H1 (cell line): Measurements from ENCODE around the gene AIFM1. TPM values are rescaled to one million over a fixed set of nuclear protein-coding genes. Genes with fewer than 3 reads are reported as not detected.

Experiments used
- CTCF ChIA-PET: fragments of 300-600 bp; sonication (Branson Sonifier 250); formaldehyde crosslinking; loops from one replicate; lab custom pipeline; 2021; ENCODE audit not compliant: partially characterized antibody; lab: Charles Lee
- POLR2A ChIA-PET: fragments of 300-600 bp; sonication (Branson Sonifier 250); formaldehyde crosslinking; loops from one replicate; lab custom pipeline; 2021; ENCODE audit warnings: inconsistent platforms; ENCODE audit not compliant: partially characterized antibody; lab: Charles Lee
- DNase-seq, 2 experiments: peaks; one replicate each; pipeline versions ENCODE4 v3.0.0 to v3.0.0-alpha.2; 2010 to 2022; ENCODE audit warnings: low spot score in 2 of 2, low read depth in 1 of 2, mixed read lengths in 1 of 2
- FAIRE-seq: peaks from 2 replicates; lab custom pipeline; 2011; peaks lifted over from hg19 to GRCh38; lab: Jason Lieb, UNC
- H2AFZ ChIP-seq: 2 replicates; pipeline ENCODE4 v1.8.1; 2012; ENCODE audit warnings: low read length, inconsistent platforms
- H2AK5ac ChIP-seq: 2 replicates; pipeline ENCODE4 v1.6.1; 2013; ENCODE audit warnings: low read depth, low read length
- H2BK120ac ChIP-seq: replicated peaks from 2 replicates; pipeline ENCODE3; 2013; ENCODE audit warnings: low read depth, low read length, inconsistent platforms
- H2BK12ac ChIP-seq: 2 replicates; pipeline ENCODE4 v1.6.1; 2013; ENCODE audit warnings: low read depth, low read length
- H2BK15ac ChIP-seq: 2 replicates; pipeline ENCODE4 v1.6.1; 2013; ENCODE audit warnings: low read length
- H2BK20ac ChIP-seq: 2 replicates; pipeline ENCODE4 v1.6.1; 2013; ENCODE audit warnings: low read length
- H2BK5ac ChIP-seq: 2 replicates; pipeline ENCODE4 v1.6.1; 2013; ENCODE audit warnings: low read depth, low read length
- H3K14ac ChIP-seq: 2 replicates; pipeline ENCODE4 v1.6.1; 2013; ENCODE audit warnings: inconsistent platforms; ENCODE audit not compliant: insufficient read length
- H3K18ac ChIP-seq: 2 replicates; pipeline ENCODE4 v1.6.1; 2013; ENCODE audit warnings: low read length; ENCODE audit errors: extremely low read depth
- H3K23ac ChIP-seq: 2 replicates; pipeline ENCODE4 v1.6.1; 2013; ENCODE audit warnings: inconsistent platforms; ENCODE audit not compliant: insufficient read length
- H3K23me2 ChIP-seq: 2 replicates; pipeline ENCODE4 v1.6.1; 2013; ENCODE audit warnings: low read depth, low read length
- H3K27ac ChIP-seq: 2 replicates; pipeline ENCODE4 v1.6.1; 2011; ENCODE audit warnings: low read depth, low read length, inconsistent platforms
- H3K27me3 ChIP-seq, 4 experiments: replicated peaks in 1 of 4; 1 replicate in 1 of 4; 2 replicates in 3 of 4; pipeline versions ENCODE4 v1.6.1 to v1.8.1; 2011 to 2013; ENCODE audit warnings: low read length in 3 of 4, mild to moderate bottlenecking in 3 of 4, inconsistent platforms in 2 of 4, mixed read lengths in 2 of 4, moderate library complexity in 1 of 4; ENCODE audit not compliant: control insufficient read depth in 3 of 4, insufficient read depth in 3 of 4; ENCODE audit errors: extremely low read depth in 1 of 4
- H3K36me3 ChIP-seq, 4 experiments: 2 replicates each; pipeline versions ENCODE4 v1.6.1 to v1.8.1; 2011 to 2013; ENCODE audit warnings: mild to moderate bottlenecking in 4 of 4, low read length in 3 of 4, moderate library complexity in 2 of 4, control low read depth in 1 of 4, inconsistent platforms in 1 of 4; ENCODE audit not compliant: insufficient read depth in 4 of 4, control insufficient read depth in 2 of 4
- H3K4ac ChIP-seq: replicated peaks from 2 replicates; pipeline ENCODE3; 2013; ENCODE audit warnings: low read length, low read depth, mixed read lengths, inconsistent platforms; ENCODE audit not compliant: insufficient read length
- H3K4me1 ChIP-seq, 4 experiments: replicated peaks in 1 of 4; 1 replicate in 1 of 4; 2 replicates in 3 of 4; pipeline versions ENCODE4 v1.6.1 to v1.8.1; 2011 to 2013; ENCODE audit warnings: low read length in 3 of 4, inconsistent platforms in 2 of 4, mixed read lengths in 1 of 4; ENCODE audit not compliant: insufficient read depth in 4 of 4, control insufficient read depth in 3 of 4
- H3K4me2 ChIP-seq, 2 experiments: 2 replicates each; pipeline versions ENCODE4 v1.6.1 to v1.8.1; 2011 to 2013; ENCODE audit warnings: low read depth in 2 of 2, low read length in 2 of 2, control low read depth in 1 of 2, inconsistent platforms in 1 of 2, mild to moderate bottlenecking in 1 of 2; ENCODE audit not compliant: insufficient read depth in 1 of 2
- H3K4me3 ChIP-seq, 4 experiments: fragments of 200-600, 300-600 bp in 1 of 4; sonication (generic), shearing (Covaris generic), sonication (Bioruptor Twin) in 1 of 4; 2 replicates each; pipeline versions ENCODE4 v1.5.1 to v1.8.1; 2011 to 2016; ENCODE audit warnings: low read length in 4 of 4, low read depth in 3 of 4, control low read depth in 2 of 4, inconsistent platforms in 2 of 4, mild to moderate bottlenecking in 2 of 4, mixed read lengths in 1 of 4, moderate library complexity in 1 of 4; ENCODE audit not compliant: insufficient read depth in 2 of 4; ENCODE audit errors: extremely low read depth in 1 of 4
- H3K56ac ChIP-seq: replicated peaks from 2 replicates; pipeline ENCODE3; 2013; ENCODE audit warnings: low read depth, mild to moderate bottlenecking, mixed read lengths, low read length, inconsistent platforms; ENCODE audit not compliant: insufficient read length
- H3K79me1 ChIP-seq: 2 replicates; pipeline ENCODE4 v1.6.1; 2013; ENCODE audit warnings: low read depth, low read length, control low read depth
- H3K79me2 ChIP-seq, 2 experiments: 2 replicates each; pipeline versions ENCODE4 v1.6.1 to v1.8.1; 2012 to 2013; ENCODE audit warnings: low read length in 2 of 2, mild to moderate bottlenecking in 2 of 2, inconsistent platforms in 1 of 2; ENCODE audit not compliant: insufficient read depth in 2 of 2, control insufficient read depth in 1 of 2
- H3K9ac ChIP-seq, 4 experiments: replicated peaks in 1 of 4; 1 replicate in 1 of 4; 2 replicates in 3 of 4; pipeline versions ENCODE4 v1.6.1 to v1.8.1; 2011 to 2013; ENCODE audit warnings: low read depth in 3 of 4, low read length in 3 of 4, control low read depth in 2 of 4, mild to moderate bottlenecking in 2 of 4, moderate library complexity in 2 of 4, inconsistent platforms in 1 of 4; ENCODE audit errors: extremely low read depth in 1 of 4
- H3K9me3 ChIP-seq, 2 experiments: 2 replicates each; pipeline versions ENCODE4 v1.6.1 to v1.8.1; 2012 to 2013; ENCODE audit warnings: mild to moderate bottlenecking in 2 of 2, moderate library complexity in 2 of 2, control low read depth in 1 of 2, inconsistent platforms in 1 of 2, low read depth in 1 of 2, low read length in 1 of 2, mixed read lengths in 1 of 2; ENCODE audit not compliant: insufficient read depth in 2 of 2
- H4K20me1 ChIP-seq, 2 experiments: replicated peaks in 1 of 2; 2 replicates each; pipeline versions ENCODE3 to v1.8.1; 2011 to 2013; ENCODE audit warnings: inconsistent platforms in 2 of 2, low read length in 2 of 2, mild to moderate bottlenecking in 1 of 2; ENCODE audit not compliant: insufficient read depth in 2 of 2, control insufficient read depth in 1 of 2
- H4K5ac ChIP-seq: 2 replicates; pipeline ENCODE4 v1.6.1; 2013; ENCODE audit warnings: low read length, low read depth, mixed read lengths, inconsistent platforms; ENCODE audit not compliant: insufficient read length
- H4K8ac ChIP-seq: 2 replicates; pipeline ENCODE4 v1.8.0; 2013; ENCODE audit warnings: mild to moderate bottlenecking, moderate library complexity, low read length, inconsistent platforms; ENCODE audit not compliant: insufficient read depth; ENCODE audit errors: extremely low read depth
- H4K91ac ChIP-seq: replicated peaks from 2 replicates; pipeline ENCODE3; 2013; ENCODE audit warnings: low read length, mixed read lengths, inconsistent platforms; ENCODE audit not compliant: insufficient read length
- CBX5 ChIP-seq: fragments of 300-800, 300-1000 bp; sonication (generic); IDR thresholded peaks from 2 replicates; pipeline ENCODE4 v1.7.1; 2016; ENCODE audit warnings: antibody characterized with exemption, low read length, low read depth
- EGR1 ChIP-seq: IDR thresholded peaks from 2 replicates; pipeline ENCODE4 v1.6.1; 2011; ENCODE audit warnings: low read depth, low read length, borderline replicate concordance
- RBBP5 ChIP-seq: IDR thresholded peaks from 2 replicates; pipeline ENCODE4 v1.7.1; 2012; ENCODE audit warnings: low read depth, mild to moderate bottlenecking, inconsistent platforms, low read length, moderate library complexity, borderline replicate concordance
- SRF ChIP-seq: IDR thresholded peaks from 2 replicates; pipeline ENCODE4 v1.6.1; 2011; ENCODE audit warnings: mild to moderate bottlenecking, low read depth, low read length, moderate library complexity
- WGBS, 2 experiments: shearing (Covaris generic) in 1 of 2; methylation state at CpG; one replicate each; pipeline versions ENCODE4 v1.1.6 to v1.1.7; 2013 to 2015; ENCODE audit warnings: low lambda C conversion rate in 2 of 2, mixed read lengths in 2 of 2, inconsistent platforms in 1 of 2, low coverage in 1 of 2, missing lambda C conversion rate in 1 of 2; ENCODE audit not compliant: insufficient replicate concordance in 2 of 2, insufficient coverage in 1 of 2, insufficient read length in 1 of 2; ENCODE audit errors: extremely low coverage in 1 of 2, missing lambda C conversion rate in 1 of 2; 5-methylcytosine and 5-hydroxymethylcytosine counted together
- polyA plus RNA-seq, 7 experiments: library from polyadenylated mRNA; depleted of rRNA in 3 of 7; stranded (reverse) in 5 of 7; unstranded in 2 of 7; fragments of >200 nt in 5 of 7; fragments of 200-250 nt in 2 of 7; gene quantifications; 1 replicate in 5 of 7; 2 replicates in 1 of 7; 4 replicates in 1 of 7; pipeline versions ENCODE4 v1.2.1 to v1.2.3, GENCODE V29; 2011 to 2013; ENCODE audit warnings: missing spikeins in 2 of 7, mixed read lengths in 2 of 7
- total RNA-seq: library from RNA; stranded (reverse); fragmentation: NEBNext Ultra II Directional; extraction: Animal tissue kit (Norgen Biotek cat#: 25700); gene quantifications from 2 replicates; pipeline ENCODE4 v1.2.1, GENCODE V29; 2021
- TF ChIP-seq, protein P1 (sequence below): IDR thresholded peaks from 2 replicates; pipeline ENCODE4 v1.6.1; 2012; ENCODE audit warnings: inconsistent platforms

The AIFM1 gene
- total and polyA plus RNA-seq, 2 of the 8 experiments (the other 6 are each of a cell fraction or from before 2014, with no cell fraction given), result 34.1 to 55.4 TPM

DNA sequence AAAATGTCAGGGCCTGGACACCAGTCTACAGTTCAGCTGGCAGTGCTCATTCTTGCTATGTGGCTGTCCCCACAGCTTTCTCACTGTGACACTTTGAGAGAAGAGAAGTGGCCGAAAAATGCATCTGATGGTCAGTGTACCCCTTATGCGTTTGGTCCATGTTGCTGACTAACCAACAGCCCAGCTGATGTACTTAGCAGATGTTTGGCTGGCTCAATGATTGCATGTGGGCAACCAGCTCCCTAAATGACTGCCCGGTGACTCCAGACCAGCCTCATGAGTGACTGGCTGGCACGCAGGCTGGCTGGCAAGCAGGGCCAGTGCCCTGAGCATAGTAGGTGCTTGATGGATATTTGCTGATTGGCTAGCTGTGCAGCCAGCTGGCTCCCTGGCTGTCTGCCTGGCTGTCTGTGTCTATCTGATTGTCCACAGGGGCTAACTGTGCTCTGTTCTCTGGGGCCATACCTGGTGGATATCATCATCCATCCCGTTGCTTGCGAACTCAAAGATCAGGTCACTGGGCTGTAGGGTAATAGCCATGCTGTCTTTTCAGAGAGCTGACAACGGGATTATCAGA, 84.8 kb downstream of the AIFM1 start:
- Histone ChIP-seq H3K27me3 (no peaks in the 10 kb centered on the region), H2BK15ac (no peak overlapping the region), H3K23me2 (no peaks in the 10 kb centered on the region), H4K20me1 (no peaks in the 10 kb centered on the region), H3K56ac (no peak overlapping the region), H2BK5ac (no peak overlapping the region), H3K79me2 (no peaks in the 10 kb centered on the region), H4K8ac (no peak overlapping the region), H3K27ac (no peak overlapping the region), H3K79me1 (no peaks in the 10 kb centered on the region), H3K36me3 (no peaks in the 10 kb centered on the region), H4K5ac (no peak overlapping the region), H3K23ac (no peak overlapping the region), H2AK5ac (no peak overlapping the region), H3K4me2 (no peak overlapping the region), H3K4me1 (peaks cover 0 to 22% (median 5%) of the 10 kb centered on the region in 4 experiments; a peak in 5 of 7 replicates), H3K4me3 (no peak overlapping the region), H2BK12ac (no peak overlapping the region), H3K9ac (no peak overlapping the region), H2AFZ (no peak overlapping the region), H3K18ac (no peak overlapping the region), H4K91ac (no peak overlapping the region), H3K9me3 (no peaks in the 10 kb centered on the region), H2BK20ac (no peak overlapping the region), H2BK120ac (no peak overlapping the region), H3K4ac (no peak overlapping the region), H3K14ac (no peak overlapping the region)
- WGBS, 2 experiments, result 87% methylated on average over 3 of the region's 7 CpGs; no CpG with 5 or more reads in 1 of the 2 experiments
- FAIRE-seq (no peak), DNase-seq (no peak)
- CTCF ChIA-PET, result interaction anchor here (0.7 to 4.1 kb wide), 20 partner anchors 12 to 480 kb away, joined by 3 to 36 read pairs (median 4); partner anchors contain the start of genes ELF4 and RAB33A
- TF ChIP-seq CBX5, result no peak
- TF ChIP-seq, protein P1, sequence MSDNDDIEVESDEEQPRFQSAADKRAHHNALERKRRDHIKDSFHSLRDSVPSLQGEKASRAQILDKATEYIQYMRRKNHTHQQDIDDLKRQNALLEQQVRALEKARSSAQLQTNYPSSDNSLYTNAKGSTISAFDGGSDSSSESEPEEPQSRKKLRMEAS, result no peak
- no peak for TF ChIP-seq RBBP5
- TF ChIP-seq SRF, result no peak
- no peak for TF ChIP-seq EGR1
- POLR2A ChIA-PET, result interaction anchor here (0.7 to 1.1 kb wide), 2 partner anchors 17 to 41 kb away, joined by 3 read pairs; no protein-coding TSS in a partner anchor
